ENCODE results near the gene RTN4RL1.

DNA sequence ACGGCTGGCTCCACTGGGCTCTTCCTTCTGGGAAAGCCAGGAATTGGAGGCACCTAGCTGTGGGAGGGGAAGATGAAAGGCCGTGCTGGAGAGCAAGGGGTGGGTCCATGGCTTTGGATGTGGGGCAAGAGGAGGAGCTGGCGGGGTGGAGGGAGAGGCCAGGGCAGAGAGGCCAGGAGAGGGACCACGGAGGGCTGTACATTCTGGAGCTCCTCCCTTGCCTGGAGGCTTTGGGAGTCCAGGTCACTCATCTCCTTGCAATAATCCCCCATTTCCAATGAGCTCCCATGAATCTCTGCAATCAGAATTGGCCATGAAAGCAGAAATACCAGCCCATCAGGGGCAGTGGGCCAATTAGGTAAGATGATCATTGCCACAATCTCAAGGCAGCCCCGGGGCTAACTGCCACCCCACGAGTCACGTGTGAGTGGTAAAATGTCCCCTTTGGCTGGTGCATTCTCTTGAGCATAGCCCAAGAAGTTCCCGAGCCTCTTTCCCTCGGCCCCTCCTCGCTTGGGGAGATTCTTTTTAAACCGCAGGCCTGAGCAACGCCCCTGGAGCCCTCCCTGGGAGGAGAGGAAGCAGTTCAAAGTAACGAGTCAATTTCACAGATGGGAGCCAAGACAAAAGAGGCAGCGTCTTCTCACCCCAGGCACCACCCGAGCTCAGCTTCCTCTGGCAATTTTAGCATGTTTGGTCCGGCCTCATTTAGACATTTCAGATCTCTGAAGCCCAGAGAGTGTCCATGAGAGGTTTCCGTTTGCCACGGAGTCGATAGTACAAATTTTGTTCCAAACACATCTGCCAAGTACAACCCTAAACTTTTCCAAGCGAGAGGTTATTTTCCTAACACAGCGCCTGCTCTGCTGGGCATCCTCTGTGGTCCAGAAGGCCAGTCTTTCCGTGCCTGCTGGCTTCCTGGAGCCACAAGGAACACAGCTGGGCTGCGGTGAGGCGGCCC is 13.4 kb downstream of the RTN4RL1 start:
- TF ChIP-seq RCOR1 (IDR thresholded peaks at IDR 0.05; ENCODE audit: insufficient replicate concordance, low read length) (no peak), SMC3 (IDR thresholded peaks at IDR 0.05; ENCODE audit: low read depth, low read length) (no peak), USF2 (IDR thresholded peaks at IDR 0.05; ENCODE audit: low read depth, low read length) (no peak), POLR2A (IDR thresholded peaks at IDR 0.05; ENCODE audit: low read depth, low read length) (no peak), BHLHE40 (IDR thresholded peaks at IDR 0.05; ENCODE audit: low read depth, low read length) (no peak)
- TF ChIP-seq, protein P1, sequence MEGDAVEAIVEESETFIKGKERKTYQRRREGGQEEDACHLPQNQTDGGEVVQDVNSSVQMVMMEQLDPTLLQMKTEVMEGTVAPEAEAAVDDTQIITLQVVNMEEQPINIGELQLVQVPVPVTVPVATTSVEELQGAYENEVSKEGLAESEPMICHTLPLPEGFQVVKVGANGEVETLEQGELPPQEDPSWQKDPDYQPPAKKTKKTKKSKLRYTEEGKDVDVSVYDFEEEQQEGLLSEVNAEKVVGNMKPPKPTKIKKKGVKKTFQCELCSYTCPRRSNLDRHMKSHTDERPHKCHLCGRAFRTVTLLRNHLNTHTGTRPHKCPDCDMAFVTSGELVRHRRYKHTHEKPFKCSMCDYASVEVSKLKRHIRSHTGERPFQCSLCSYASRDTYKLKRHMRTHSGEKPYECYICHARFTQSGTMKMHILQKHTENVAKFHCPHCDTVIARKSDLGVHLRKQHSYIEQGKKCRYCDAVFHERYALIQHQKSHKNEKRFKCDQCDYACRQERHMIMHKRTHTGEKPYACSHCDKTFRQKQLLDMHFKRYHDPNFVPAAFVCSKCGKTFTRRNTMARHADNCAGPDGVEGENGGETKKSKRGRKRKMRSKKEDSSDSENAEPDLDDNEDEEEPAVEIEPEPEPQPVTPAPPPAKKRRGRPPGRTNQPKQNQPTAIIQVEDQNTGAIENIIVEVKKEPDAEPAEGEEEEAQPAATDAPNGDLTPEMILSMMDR (conservative IDR thresholded peaks at IDR 0.05; ENCODE audit: low read depth, low read length) = no peak
